Activated naive CD8-positive, alpha-beta T cell treated with anti-CD3 and anti-CD28 coated beads, Interleukin-2, amount 10 ng/mL, durations not matched to agents 7 days and 5 days (primary cell): ENCODE measurements around the gene SUN1. TPM values are rescaled to one million over a fixed set of nuclear protein-coding genes. Genes with fewer than 3 reads are reported as not detected.

ENCODE experiments used
- ATAC-seq: fragments of 150-1000 bp; cut with Tn5 transposase; one replicate; pipeline ENCODE4 v1.10.0; 2021; ENCODE audit warnings: low read depth, moderate library complexity
- POLR2A ChIA-PET: fragments of 350-600 bp; sonication (Branson Sonifier 250); formaldehyde crosslinking; loops from one replicate; lab custom pipeline; 2021; ENCODE audit warnings: antibody characterized with exemption; lab: Charles Lee
- DNase-seq: peaks from one replicate; pipeline ENCODE4 v3.0.0; 2021
- H3K27ac Mint-ChIP-seq: one replicate; pipeline ENCODE4 v1.8.0; 2022; ENCODE audit warnings: mild to moderate bottlenecking, mixed read lengths
- H3K27me3 Mint-ChIP-seq: one replicate; pipeline ENCODE4 v1.8.0; 2022; ENCODE audit warnings: mild to moderate bottlenecking, moderate library complexity, mixed read lengths
- H3K36me3 Mint-ChIP-seq: one replicate; pipeline ENCODE4 v1.8.0; 2021; ENCODE audit warnings: mild to moderate bottlenecking, mixed read lengths
- H3K4me1 Mint-ChIP-seq: one replicate; pipeline ENCODE4 v1.8.0; 2021; ENCODE audit warnings: mixed read lengths
- H3K4me3 Mint-ChIP-seq: one replicate; pipeline ENCODE4 v1.8.0; 2022; ENCODE audit warnings: mild to moderate bottlenecking, moderate library complexity, mixed read lengths
- H3K9me3 Mint-ChIP-seq: one replicate; pipeline ENCODE4 v1.8.0; 2021; ENCODE audit warnings: mixed read lengths
- total RNA-seq, 2 experiments: library from RNA; stranded (reverse); gene quantifications; one replicate each; pipeline ENCODE4 v1.2.3, GENCODE V29; 2021

The SUN1 gene, protein sequence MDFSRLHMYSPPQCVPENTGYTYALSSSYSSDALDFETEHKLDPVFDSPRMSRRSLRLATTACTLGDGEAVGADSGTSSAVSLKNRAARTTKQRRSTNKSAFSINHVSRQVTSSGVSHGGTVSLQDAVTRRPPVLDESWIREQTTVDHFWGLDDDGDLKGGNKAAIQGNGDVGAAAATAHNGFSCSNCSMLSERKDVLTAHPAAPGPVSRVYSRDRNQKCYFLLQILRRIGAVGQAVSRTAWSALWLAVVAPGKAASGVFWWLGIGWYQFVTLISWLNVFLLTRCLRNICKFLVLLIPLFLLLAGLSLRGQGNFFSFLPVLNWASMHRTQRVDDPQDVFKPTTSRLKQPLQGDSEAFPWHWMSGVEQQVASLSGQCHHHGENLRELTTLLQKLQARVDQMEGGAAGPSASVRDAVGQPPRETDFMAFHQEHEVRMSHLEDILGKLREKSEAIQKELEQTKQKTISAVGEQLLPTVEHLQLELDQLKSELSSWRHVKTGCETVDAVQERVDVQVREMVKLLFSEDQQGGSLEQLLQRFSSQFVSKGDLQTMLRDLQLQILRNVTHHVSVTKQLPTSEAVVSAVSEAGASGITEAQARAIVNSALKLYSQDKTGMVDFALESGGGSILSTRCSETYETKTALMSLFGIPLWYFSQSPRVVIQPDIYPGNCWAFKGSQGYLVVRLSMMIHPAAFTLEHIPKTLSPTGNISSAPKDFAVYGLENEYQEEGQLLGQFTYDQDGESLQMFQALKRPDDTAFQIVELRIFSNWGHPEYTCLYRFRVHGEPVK
- 10 to 100 TPM; 86.3 to 86.7 TPM for total RNA-seq

DNA sequence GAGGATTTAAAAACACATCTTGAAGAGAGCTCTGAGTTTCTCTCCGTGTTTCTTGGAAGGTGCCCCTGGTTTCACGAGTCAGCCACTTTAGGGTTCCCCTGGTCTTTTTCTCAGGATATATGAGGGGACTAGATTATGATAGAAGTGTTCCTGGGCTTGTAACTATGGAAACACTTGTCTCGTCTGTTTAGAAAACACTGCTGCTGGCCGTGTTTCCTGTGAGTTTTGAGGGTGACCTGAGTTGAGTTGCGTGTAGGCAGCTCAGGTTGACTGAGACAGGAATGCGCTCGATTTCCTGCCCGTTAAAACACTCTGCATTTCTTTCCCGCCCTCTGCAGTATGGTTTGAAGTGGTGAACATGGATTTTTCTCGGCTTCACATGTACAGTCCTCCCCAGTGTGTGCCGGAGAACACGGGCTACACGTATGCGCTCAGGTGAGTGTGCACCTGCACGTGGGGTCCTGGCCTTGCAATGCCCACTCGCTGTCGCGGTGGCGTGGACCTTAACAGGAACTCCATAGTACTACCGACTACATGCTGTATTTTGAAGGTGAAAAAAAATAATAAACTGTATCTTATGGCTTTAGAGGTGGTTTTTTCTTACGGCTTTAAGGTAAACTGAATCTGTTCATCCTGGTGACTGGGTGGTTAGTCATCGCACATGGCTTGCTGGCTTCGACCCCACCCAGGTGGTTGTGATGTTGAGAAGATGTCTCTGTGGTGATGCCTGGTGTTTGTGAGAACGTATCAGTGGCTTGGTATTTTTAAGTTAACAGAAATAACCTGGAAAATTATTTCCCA is at the start of gene SUN1:
SUN1 (plus strand) TSS at position 310 of the 801 bp plus-strand sequence; CDS start at position 359, 49 bp downstream.
- Mint-ChIP-seq H3K27me3 (no peaks in the 10 kb centered on the region), H3K4me3 (peak within 1 kb of the TSS; percentile 79), H3K27ac (peak within 1 kb of the TSS; percentile 84), H3K36me3 (peaks cover 5% of the 10 kb centered on the region), H3K9me3 (no peaks in the 10 kb centered on the region), H3K4me1 (peaks cover 31% of the 10 kb centered on the region)
- ATAC-seq (peak; percentile 79), DNase-seq (peak; percentile 41)
- POLR2A ChIA-PET: interaction anchor here (0.7 to 2.0 kb wide), 5 partner anchors 15 to 273 kb away, joined by 3 to 20 read pairs (median 5); no protein-coding TSS in a partner anchor

DNA sequence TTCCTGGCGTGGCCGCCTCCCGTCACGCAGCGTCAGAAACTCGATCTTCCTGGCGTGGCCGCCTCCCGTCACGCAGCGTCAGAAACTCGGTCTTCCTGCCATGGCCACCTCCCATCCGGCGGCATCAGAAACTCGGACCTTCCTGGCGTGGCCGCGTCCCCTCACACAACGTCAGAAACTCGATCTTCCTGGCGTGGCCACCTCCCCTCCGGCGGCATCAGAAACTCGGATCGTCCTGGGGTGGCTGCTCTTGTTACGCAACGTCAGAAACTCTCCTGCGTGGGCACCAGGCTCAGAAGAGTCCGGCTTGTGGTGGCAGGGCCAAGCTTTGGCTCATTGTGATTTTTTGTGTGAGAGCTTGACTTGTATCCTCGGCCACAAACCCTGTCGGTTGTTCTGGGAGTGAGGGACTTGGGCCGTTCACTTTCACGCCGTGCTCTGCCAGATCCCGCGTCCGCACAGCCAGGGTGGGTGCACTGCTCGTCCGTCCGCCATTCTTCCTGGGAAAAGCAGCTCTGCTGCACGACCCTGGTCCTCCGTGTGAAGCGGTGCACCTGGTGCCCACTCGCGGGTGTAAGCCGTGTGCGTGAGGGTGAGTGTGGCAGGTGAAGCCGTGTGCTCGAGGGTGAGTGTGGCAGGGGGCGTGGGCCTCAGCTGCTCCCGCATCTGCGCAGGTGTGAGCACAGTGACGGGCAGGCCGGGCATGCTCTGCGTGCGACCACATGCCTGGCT is 49.4 kb upstream of the SUN1 start:
- DNase-seq (no peak), ATAC-seq (no peak)
- Mint-ChIP-seq H3K9me3 (no peaks in the 10 kb centered on the region), H3K4me3 (no peak overlapping the region), H3K27me3 (no peaks in the 10 kb centered on the region), H3K36me3 (peaks cover 12% of the 10 kb centered on the region), H3K27ac (no peak overlapping the region), H3K4me1 (no peaks in the 10 kb centered on the region)
- POLR2A ChIA-PET: interaction anchor here (0.6 to 0.9 kb wide), 2 partner anchors 32 to 34 kb away, joined by 3 read pairs; no protein-coding TSS in a partner anchor

DNA sequence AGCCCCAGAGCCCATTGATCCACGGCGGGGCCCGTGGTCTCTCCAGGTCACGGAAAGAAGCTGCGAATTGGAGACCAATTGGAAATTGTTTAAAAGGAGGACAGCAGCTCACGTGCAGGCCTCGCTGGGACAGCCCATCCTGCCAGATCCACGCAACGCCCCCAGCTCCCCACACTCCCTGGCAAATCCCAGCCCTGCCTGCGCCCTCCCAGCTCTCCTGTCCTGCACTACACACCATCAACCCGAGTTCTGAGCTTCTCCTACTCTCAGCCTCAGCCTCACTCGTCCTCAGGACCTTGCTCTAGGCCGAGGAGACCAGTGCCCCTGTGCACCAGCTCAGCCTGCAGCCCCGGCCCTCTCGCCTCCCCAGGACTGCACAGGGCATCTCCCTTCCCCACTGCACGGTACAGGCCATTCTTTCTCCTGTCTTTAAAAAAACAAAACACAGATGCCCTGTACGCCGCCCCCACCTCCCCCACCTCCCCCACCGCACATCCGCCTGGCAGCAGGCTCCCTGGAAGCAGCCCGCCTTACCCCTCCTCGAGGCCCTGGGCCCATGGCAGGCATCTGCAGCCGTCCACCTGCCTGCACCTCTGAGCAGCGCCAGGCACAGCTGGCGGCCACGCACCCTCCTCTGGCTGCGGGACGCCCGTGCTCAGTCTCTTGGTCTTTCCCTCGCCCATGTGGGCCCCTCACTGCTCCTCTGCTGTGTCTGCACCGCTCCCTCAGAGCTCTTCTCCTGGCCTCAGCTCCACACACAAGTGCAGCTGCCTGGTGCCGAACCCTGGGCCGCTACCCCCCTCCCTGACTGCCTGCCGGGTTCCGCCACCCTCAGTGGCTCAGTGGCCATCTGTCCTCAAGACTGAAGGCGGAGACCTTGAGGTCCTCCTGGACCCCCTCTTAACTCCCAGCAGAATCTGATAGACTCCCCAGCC is 48.5 kb upstream of the SUN1 start:
- H3K4me1 Mint-ChIP-seq: no peaks in the 10 kb centered on the region
- ATAC-seq: no peak
- H3K27ac Mint-ChIP-seq: no peak overlapping the region
- H3K4me3 Mint-ChIP-seq: no peak overlapping the region
- peaks cover 15% of the 10 kb centered on the region for H3K36me3 Mint-ChIP-seq
- no peaks in the 10 kb centered on the region for H3K27me3 Mint-ChIP-seq
- peaks cover 3% of the 10 kb centered on the region for H3K9me3 Mint-ChIP-seq
- no peak for DNase-seq
- POLR2A ChIA-PET: interaction anchor here (0.6 to 0.9 kb wide), 2 partner anchors 31 to 33 kb away, joined by 3 read pairs; no protein-coding TSS in a partner anchor

DNA sequence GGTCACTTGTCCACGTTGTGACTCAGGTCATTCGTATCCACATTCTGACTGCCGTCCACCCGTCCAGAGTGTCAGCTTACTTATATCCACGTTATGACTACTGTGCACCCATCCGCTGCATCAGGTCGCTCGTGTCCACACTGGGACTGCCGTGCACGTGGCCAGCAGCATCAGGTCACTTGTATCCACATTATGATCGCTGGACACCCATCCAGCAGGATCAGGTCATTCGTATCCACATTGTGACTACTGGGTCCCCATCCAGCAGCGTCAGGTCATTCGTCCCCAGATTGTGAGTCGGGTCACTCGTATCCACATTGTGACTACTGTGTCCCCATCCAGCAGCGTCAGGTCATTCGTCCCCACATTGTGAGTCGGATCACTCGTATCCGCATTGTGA is 47.3 kb upstream of the SUN1 start:
- H3K27ac Mint-ChIP-seq: no peak overlapping the region
- no peaks in the 10 kb centered on the region for H3K4me1 Mint-ChIP-seq
- H3K36me3 Mint-ChIP-seq: peaks cover 22% of the 10 kb centered on the region
- H3K27me3 Mint-ChIP-seq: no peaks in the 10 kb centered on the region
- H3K9me3 Mint-ChIP-seq: peaks cover 3% of the 10 kb centered on the region
- no peak overlapping the region for H3K4me3 Mint-ChIP-seq
- POLR2A ChIA-PET: no interaction called here
- DNase-seq (no peak), ATAC-seq (no peak)

DNA sequence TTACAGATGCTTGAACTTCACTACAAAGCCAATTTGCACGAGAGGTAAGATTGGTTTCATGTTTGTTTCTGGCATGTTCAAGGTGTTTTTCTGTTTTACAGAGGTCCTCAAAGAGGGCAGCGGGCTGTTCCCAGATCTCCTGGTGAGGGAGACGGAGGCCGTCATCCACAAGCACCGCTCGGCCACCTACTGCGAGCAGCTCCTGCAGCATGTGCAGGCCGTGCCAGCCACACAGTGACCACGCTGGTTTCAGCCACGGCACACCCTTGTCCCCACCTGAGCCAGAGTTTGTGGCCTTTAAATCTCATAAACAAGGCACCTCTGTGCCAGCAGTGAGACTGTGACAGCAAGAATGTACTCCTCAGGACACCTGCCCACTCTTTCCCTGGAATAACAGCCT is 46.9 kb upstream of the SUN1 start:
- ATAC-seq (no peak), DNase-seq (no peak)
- H3K4me3 Mint-ChIP-seq: no peak overlapping the region
- peaks cover 3% of the 10 kb centered on the region for H3K9me3 Mint-ChIP-seq
- H3K27ac Mint-ChIP-seq: no peak overlapping the region
- no peaks in the 10 kb centered on the region for H3K4me1 Mint-ChIP-seq
- H3K27me3 Mint-ChIP-seq: no peaks in the 10 kb centered on the region
- H3K36me3 Mint-ChIP-seq: peaks cover 22% of the 10 kb centered on the region
- POLR2A ChIA-PET: no interaction called here

DNA sequence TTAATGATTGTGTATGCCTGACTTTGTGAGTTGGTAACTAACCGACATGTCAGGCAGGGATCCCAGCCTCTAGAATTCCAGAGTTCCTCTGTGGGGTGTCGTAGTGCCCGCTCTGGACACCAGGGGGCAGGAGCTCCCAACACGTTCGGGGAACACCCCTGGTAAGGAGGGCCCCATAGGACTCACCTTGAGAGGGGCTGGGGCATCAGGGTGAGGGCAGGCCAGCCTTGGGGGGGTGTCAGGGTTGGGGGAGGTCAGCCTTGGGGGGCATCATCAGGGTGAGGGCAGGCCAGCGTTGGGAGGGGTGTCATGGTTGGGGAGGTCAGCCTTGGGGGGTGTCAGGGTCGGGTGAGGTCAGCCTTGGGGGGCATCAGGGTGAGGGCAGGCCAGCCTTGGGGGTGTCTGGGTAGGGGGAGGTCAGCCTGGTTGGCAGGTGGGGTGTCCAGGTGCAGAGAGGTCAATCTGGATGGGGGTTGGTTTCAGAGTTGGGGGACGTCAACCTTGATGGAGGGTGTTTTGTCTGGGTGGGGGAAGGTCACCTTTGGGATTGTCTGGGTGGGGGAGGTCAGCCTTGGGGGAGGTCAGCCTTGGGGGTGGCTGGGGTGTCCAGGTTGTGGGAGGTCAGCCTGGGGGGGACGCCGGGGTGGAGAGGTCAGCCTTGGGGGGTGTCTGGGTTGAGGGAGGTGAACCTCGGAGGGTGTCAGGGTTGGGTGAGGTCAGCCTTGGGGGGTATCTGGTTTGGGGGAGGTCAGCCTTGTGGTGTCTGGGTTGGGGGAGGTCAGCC is 45.6 kb upstream of the SUN1 start:
- DNase-seq (peak; percentile 72), ATAC-seq (peak; percentile 77)
- Mint-ChIP-seq H3K27me3 (no peaks in the 10 kb centered on the region), H3K27ac (no peak overlapping the region), H3K36me3 (peaks cover 22% of the 10 kb centered on the region), H3K4me3 (no peak overlapping the region), H3K9me3 (peaks cover 3% of the 10 kb centered on the region), H3K4me1 (no peaks in the 10 kb centered on the region)
- POLR2A ChIA-PET: no interaction called here

DNA sequence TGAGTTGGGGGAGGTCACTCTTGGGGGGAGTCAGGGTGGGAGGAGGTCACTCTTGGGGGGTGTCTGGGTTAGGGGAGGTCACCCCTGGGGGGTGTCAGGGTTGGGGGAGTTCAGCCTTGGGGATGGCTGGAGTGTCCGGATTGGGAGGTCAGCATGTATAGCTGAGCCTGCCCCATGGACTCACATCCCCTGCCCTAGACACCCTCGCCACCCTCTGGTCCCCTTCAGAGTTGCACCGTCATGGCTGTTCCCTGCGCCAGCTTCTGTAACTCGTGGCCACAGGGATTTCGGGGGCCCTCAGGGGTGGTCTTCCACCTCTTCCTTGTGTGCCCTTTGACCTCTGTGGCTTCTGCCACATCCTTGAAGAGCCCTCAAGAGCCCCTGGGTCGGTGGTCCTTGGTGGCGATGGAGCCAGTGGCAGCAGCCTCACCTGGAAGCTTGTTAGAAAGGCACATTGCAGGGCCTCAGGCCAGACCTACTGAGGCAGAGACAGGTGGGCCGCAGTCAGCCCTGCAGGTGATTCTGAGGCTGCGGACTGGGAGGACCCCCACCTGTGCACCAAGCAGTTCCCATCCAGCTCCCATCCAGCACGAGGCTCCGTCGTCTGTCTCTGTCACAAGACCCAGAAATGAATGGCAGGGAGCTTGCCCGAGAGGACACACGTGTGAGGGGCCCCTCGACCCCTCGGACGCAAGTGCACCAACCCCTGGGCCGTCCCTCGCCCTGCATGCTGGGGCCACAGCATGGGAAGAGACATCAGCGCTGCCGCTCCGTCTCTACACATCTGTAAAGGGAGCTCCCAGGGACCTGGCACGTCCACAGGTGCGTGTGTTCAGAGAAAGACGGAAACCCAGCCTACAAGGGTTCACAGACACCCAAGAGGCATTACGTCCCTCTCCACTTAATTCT is 44.7 kb upstream of the SUN1 start:
- Mint-ChIP-seq H3K4me1 (no peaks in the 10 kb centered on the region), H3K4me3 (no peak overlapping the region), H3K36me3 (peaks cover 21% of the 10 kb centered on the region), H3K27ac (no peak overlapping the region), H3K9me3 (peaks cover 3% of the 10 kb centered on the region), H3K27me3 (no peaks in the 10 kb centered on the region)
- POLR2A ChIA-PET: no interaction called here
- no peak for DNase-seq
- no peak for ATAC-seq

DNA sequence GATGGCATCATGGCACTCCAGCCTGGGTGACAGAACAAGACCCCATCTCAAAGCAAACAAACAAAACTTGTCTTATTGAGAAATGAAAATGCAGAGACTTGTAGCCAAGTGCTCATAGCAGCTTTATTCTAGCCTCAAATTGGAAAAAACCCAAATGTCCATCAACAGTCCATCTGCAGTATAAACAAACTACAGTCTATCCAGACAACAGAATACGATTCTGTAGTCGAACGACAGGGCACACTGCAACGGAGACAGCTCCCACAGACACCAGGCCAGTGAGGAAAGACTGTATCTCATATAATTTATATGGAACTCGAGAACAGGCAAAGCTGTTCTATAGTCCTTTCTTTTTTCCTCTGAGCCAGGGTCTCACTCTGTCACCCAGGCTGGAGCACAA is 40.8 kb upstream of the SUN1 start:
- peaks cover 3% of the 10 kb centered on the region for H3K9me3 Mint-ChIP-seq
- H3K27me3 Mint-ChIP-seq: no peaks in the 10 kb centered on the region
- no peak for DNase-seq
- ATAC-seq: no peak
- POLR2A ChIA-PET: no interaction called here
- H3K4me3 Mint-ChIP-seq: no peak overlapping the region
- no peaks in the 10 kb centered on the region for H3K4me1 Mint-ChIP-seq
- no peak overlapping the region for H3K27ac Mint-ChIP-seq
- H3K36me3 Mint-ChIP-seq: peaks cover 11% of the 10 kb centered on the region

DNA sequence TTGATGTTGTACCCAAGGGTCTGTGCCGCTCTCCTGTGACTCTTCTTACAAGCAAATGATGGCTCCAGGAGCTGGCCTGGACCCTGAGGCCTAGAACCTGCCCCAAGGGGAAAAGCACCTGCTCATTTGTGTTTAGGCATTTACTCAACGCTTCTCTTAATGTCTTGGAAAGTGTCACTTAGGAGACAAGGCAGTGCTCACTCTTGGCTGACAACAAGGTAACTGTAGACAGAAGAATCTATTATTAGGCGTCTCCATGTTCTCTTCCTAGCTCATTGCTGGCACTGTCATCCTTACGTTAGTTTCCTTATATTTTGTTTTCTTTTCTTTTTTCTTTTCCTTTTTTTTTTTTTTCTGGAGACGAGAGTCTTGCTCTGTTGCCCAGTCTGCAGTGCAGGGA is 38.1 kb upstream of the SUN1 start:
- H3K9me3 Mint-ChIP-seq: no peaks in the 10 kb centered on the region
- H3K4me3 Mint-ChIP-seq: no peak overlapping the region
- H3K27me3 Mint-ChIP-seq: no peaks in the 10 kb centered on the region
- no peaks in the 10 kb centered on the region for H3K4me1 Mint-ChIP-seq
- no peak overlapping the region for H3K27ac Mint-ChIP-seq
- POLR2A ChIA-PET: no interaction called here
- ATAC-seq (no peak), DNase-seq (no peak)
- peaks cover 4% of the 10 kb centered on the region for H3K36me3 Mint-ChIP-seq

DNA sequence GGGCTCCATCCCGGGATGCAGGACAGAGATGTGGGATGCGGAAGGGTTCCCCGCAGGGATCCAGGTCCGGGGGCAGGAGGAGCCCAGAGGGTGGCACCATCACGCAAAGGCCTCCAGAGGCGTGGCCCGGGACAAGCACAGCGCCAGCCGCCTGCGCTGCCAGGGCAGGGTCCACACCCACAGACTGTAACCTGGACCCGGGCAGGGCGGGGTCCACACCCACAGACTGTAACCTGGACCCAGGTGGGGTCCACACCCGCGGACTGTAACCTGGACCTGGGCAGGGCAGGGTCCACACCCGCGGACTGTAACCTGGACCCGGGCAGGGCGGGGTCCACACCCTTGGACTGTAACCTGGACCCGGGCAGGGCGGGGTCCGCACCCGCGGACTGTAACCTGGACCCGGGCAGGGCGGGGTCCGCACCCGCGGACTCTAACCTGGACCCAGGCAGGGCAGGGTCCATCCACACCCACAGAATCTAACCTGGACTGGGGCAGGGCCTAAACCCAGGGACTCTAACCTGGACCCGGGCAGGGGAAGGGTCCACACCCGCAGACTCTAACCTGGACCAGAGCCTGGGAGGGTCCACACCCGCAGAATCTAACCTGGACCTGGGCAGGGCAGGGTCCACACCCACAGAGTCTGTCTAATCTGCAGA is 37.5 kb upstream of the SUN1 start:
- Mint-ChIP-seq H3K27ac (no peak overlapping the region), H3K27me3 (no peaks in the 10 kb centered on the region), H3K9me3 (no peaks in the 10 kb centered on the region), H3K4me3 (no peak overlapping the region), H3K36me3 (peaks cover 1% of the 10 kb centered on the region), H3K4me1 (no peaks in the 10 kb centered on the region)
- ATAC-seq: no peak
- POLR2A ChIA-PET: no interaction called here
- no peak for DNase-seq
